ENCODE measurements around the gene RBP3. TPM values are rescaled to one million over a fixed set of nuclear protein-coding genes. Genes with fewer than 3 reads are reported as not detected.
A peak's percentile ranks its signal among the peaks of the same experiment; 100 is the strongest.

Gene RBP3
- not detected in 2 replicates for total RNA-seq

GRCh38 chr10:47348138-47348651 is at the start of gene RBP3:
Gene RBP3 (plus strand): TSS chr10:47348363. CDS start chr10:47348485, 122 bp downstream.
- no peaks in the 10 kb centered on the region for H3K36me3 Mint-ChIP-seq (ENCODE audit: low read depth)
- CTCF ChIA-PET = no interaction called here

GRCh38 chr10:47298715-47299114 is 49.4 kb upstream of the RBP3 start:
- intact Hi-C loops (cut with micrococcal nuclease) = no loop called here
- CTCF ChIA-PET = no interaction called here
- H3K36me3 Mint-ChIP-seq (ENCODE audit: low read depth) = no peaks in the 10 kb centered on the region
- H3K4me3 Mint-ChIP-seq = no peak overlapping the region
- ATAC-seq (ENCODE audit: low read depth) (no peak), DNase-seq (no peak)
- peaks cover 4% of the 10 kb centered on the region for H3K4me1 Mint-ChIP-seq
- H3K27ac Mint-ChIP-seq = no peak overlapping the region
- TF ChIP-seq CTCF (IDR thresholded peaks at IDR 0.05) = no peak
- no peaks in the 10 kb centered on the region for H3K9me3 Mint-ChIP-seq
- H3K27me3 Mint-ChIP-seq = peaks cover 48% of the 10 kb centered on the region
- POLR2A ChIA-PET = no interaction called here

More at GRCh38 chr10:47348138-47348651, at the start of gene RBP3:
- TF ChIP-seq CTCF (IDR thresholded peaks at IDR 0.05) = no peak
- ATAC-seq (ENCODE audit: low read depth) (no peak), DNase-seq (no peak)
- intact Hi-C loops (cut with micrococcal nuclease) = no loop called here
- H3K27me3 Mint-ChIP-seq = no peaks in the 10 kb centered on the region
- H3K9me3 Mint-ChIP-seq = no peaks in the 10 kb centered on the region
- H3K27ac Mint-ChIP-seq = no peak within 1 kb of the TSS
- no peak within 1 kb of the TSS for H3K4me3 Mint-ChIP-seq
- POLR2A ChIA-PET = no interaction called here
- no peaks in the 10 kb centered on the region for H3K4me1 Mint-ChIP-seq

- H3K9me3 Mint-ChIP-seq = no peaks in the 10 kb centered on the region
- ChIA-PET POLR2A (no interaction called here), CTCF (no interaction called here)
- TF ChIP-seq CTCF (IDR thresholded peaks at IDR 0.05) = no peak
- H3K27ac Mint-ChIP-seq = no peak within 1 kb of the TSS
- peaks cover 47% of the 10 kb centered on the region for H3K27me3 Mint-ChIP-seq
- H3K4me1 Mint-ChIP-seq = peaks cover 4% of the 10 kb centered on the region
- DNase-seq = no peak
- ATAC-seq (ENCODE audit: low read depth) = no peak
- no peaks in the 10 kb centered on the region for H3K36me3 Mint-ChIP-seq (ENCODE audit: low read depth)
- intact Hi-C loops (cut with micrococcal nuclease) = no loop called here
- H3K4me3 Mint-ChIP-seq = peak within 1 kb of the TSS; percentile 29
These were observed 48.3 kb upstream of the RBP3 start, which contains the start of gene GDF10 for GRCh38 chr10:47299611-47300428. Gene GDF10 (plus strand): TSS chr10:47300197. CDS start chr10:47300652, 455 bp downstream.

- no peak for ATAC-seq (ENCODE audit: low read depth)
- ChIA-PET CTCF (no interaction called here), POLR2A (no interaction called here)
- H3K27ac Mint-ChIP-seq = no peak overlapping the region
- H3K36me3 Mint-ChIP-seq (ENCODE audit: low read depth) = no peaks in the 10 kb centered on the region
- H3K27me3 Mint-ChIP-seq = peaks cover 41% of the 10 kb centered on the region
- intact Hi-C loops (cut with micrococcal nuclease) = no loop called here
- no peak overlapping the region for H3K4me3 Mint-ChIP-seq
- peaks cover 4% of the 10 kb centered on the region for H3K4me1 Mint-ChIP-seq
- no peak for DNase-seq
- no peak for TF ChIP-seq CTCF (IDR thresholded peaks at IDR 0.05)
- H3K9me3 Mint-ChIP-seq = no peaks in the 10 kb centered on the region
These were observed 47.7 kb upstream of the RBP3 start for GRCh38 chr10:47300429-47300931.

- Mint-ChIP-seq H3K9me3 (no peaks in the 10 kb centered on the region), H3K4me3 (no peak overlapping the region), H3K36me3 (ENCODE audit: low read depth) (no peaks in the 10 kb centered on the region), H3K27ac (no peak overlapping the region), H3K27me3 (peaks cover 37% of the 10 kb centered on the region), H3K4me1 (peaks cover 4% of the 10 kb centered on the region)
- no peak for TF ChIP-seq CTCF (IDR thresholded peaks at IDR 0.05)
- POLR2A ChIA-PET = no interaction called here
- intact Hi-C loops (cut with micrococcal nuclease) = no loop called here
- DNase-seq = no peak
- no peak for ATAC-seq (ENCODE audit: low read depth)
- CTCF ChIA-PET = no interaction called here
These were observed 46.3 kb upstream of the RBP3 start for GRCh38 chr10:47301833-47302232.
